GM21423 (cell line): ENCODE data around the gene OR10G7.

Source experiments
- ATAC-seq: cut with Tn5 transposase; IDR thresholded peaks from one replicate; pipeline ENCODE4 v1.9.1; 2021; ENCODE audit warnings: mild to moderate bottlenecking, moderate library complexity; ENCODE audit not compliant: unreplicated experiment

Gene OR10G7

GRCh38 chr11:124041254-124041653, at the start of gene OR10G7:
Gene OR10G7 (minus strand): TSS chr11:124041325. CDS start chr11:124039001, 2,324 bp downstream.
- no peak for ATAC-seq

GRCh38 chr11:124085997-124086846, 45.1 kb upstream of the OR10G7 start:
- ATAC-seq: no peak

GRCh38 chr11:124085583-124085982, 44.5 kb upstream of the OR10G7 start:
- ATAC-seq: no peak

GRCh38 chr11:124082371-124082770, 41.2 kb upstream of the OR10G7 start:
- ATAC-seq: no peak

- no peak for ATAC-seq
Observed at GRCh38 chr11:124081483-124081882, 40.4 kb upstream of the OR10G7 start.

- ATAC-seq: no peak
Observed at GRCh38 chr11:124080327-124081001, 39.3 kb upstream of the OR10G7 start.

- no peak for ATAC-seq
Observed at GRCh38 chr11:124079631-124080326, 38.7 kb upstream of the OR10G7 start.

GRCh38 chr11:124078591-124078990, 37.5 kb upstream of the OR10G7 start:
- no peak for ATAC-seq

GRCh38 chr11:124077266-124077665, 36.1 kb upstream of the OR10G7 start:
- ATAC-seq: no peak

GRCh38 chr11:124075841-124076651, 34.9 kb upstream of the OR10G7 start:
- peak; percentile 71 for ATAC-seq

- no peak for ATAC-seq
Observed at GRCh38 chr11:124075492-124075840, 34.3 kb upstream of the OR10G7 start.

GRCh38 chr11:124074554-124074953, 33.4 kb upstream of the OR10G7 start:
- no peak for ATAC-seq

GRCh38 chr11:124072147-124072546, 31.0 kb upstream of the OR10G7 start:
- no peak for ATAC-seq

- no peak for ATAC-seq
Observed at GRCh38 chr11:124071623-124071948, 30.5 kb upstream of the OR10G7 start.

GRCh38 chr11:124070915-124071622, 29.9 kb upstream of the OR10G7 start:
- ATAC-seq: peak; percentile 90

- ATAC-seq: peak; percentile 71
Observed at GRCh38 chr11:124069429-124070401, 28.6 kb upstream of the OR10G7 start.

GRCh38 chr11:124068601-124069110, 27.5 kb upstream of the OR10G7 start:
- ATAC-seq: no peak

- no peak for ATAC-seq
Observed at GRCh38 chr11:124052966-124053365, 11.8 kb upstream of the OR10G7 start.

- ATAC-seq: no peak
Observed at GRCh38 chr11:124050748-124051147, 9.6 kb upstream of the OR10G7 start.
